NCI-H1092 (cell line): ENCODE results near the gene SLC25A28.
"Not testable (repeated sequence)": the region's sequence is repeated elsewhere in the genome, so short reads cannot be mapped to it uniquely, and the experiment has no call there.

Experiments used
- DNase-seq: peaks from one replicate; lab custom pipeline; 2025; lab: John Stamatoyannopoulos, UW

The SLC25A28 gene

DNA sequence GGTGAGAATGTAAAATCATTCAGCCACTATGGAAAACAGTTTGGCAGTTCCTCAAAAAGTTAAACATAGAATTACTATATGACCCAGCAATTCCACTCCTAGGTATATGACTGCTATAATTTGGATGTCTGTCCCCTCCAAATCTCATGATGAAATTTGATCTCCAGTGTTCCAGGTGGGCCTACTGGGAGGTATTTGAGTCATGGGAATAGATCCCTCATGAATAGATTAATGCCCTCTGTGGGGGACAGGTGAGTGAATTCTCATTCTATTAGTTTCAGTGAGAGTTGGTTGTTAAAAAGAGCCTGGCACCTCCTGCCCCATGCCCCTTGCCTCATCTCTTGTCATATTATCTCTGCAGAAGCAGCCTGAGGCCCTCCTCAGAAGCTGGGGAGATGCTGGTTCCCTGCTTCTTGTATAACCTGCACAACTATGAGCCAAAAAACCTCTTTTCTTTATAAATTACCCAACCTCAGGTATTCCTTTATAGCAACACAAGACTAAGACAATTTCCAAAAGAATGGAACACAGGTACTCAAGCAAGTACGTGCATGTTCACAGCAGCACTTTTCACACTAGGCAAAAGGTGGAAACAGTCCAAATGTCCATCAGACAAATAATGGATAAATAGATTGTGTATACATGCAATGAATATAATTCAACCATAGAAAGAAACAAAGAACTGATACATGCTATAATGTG lies 8.8 kb upstream of the SLC25A28 start:
- no peak for DNase-seq

DNA sequence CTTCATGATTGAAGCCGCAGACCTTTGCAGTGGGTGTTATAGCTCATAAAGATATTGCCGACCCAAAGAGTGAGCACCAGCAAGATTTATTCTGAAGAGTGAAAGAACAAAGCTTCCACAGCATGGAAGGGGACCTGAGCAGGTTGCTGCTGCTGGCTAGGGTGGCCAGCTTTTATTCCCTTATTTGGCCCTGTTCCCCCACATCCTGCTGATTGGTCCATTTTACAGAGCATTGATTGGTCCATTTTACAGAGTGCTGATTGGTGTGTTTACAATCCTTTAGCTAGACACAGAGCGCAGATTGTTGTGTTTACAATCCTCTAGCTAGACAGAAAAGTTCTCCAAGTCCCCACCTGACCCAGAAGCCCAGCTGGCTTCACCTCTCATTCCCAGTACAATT lies 4.9 kb upstream of the SLC25A28 start:
- not testable (repeated sequence) for DNase-seq

DNA sequence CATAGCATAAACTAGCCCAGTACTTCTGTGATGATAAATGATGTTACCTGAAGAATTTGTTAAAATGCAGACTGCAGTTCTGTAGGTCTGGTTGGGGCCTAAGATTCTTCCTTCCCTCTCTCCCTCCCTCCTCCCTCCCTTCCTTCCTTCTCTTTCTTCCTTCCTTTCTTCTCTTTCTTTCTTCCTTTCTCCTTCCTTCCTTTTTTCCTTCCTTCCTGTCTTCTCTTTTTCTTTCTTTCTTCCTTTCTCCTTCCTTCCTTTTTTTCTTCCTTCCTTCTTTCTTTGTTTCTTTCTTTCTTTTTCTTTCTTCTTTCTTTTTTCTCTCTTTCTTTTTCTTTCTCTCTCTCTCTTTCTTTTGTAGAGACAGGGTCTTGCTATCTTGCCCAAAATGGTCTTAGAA lies 3.7 kb upstream of the SLC25A28 start:
- DNase-seq: no peak

DNA sequence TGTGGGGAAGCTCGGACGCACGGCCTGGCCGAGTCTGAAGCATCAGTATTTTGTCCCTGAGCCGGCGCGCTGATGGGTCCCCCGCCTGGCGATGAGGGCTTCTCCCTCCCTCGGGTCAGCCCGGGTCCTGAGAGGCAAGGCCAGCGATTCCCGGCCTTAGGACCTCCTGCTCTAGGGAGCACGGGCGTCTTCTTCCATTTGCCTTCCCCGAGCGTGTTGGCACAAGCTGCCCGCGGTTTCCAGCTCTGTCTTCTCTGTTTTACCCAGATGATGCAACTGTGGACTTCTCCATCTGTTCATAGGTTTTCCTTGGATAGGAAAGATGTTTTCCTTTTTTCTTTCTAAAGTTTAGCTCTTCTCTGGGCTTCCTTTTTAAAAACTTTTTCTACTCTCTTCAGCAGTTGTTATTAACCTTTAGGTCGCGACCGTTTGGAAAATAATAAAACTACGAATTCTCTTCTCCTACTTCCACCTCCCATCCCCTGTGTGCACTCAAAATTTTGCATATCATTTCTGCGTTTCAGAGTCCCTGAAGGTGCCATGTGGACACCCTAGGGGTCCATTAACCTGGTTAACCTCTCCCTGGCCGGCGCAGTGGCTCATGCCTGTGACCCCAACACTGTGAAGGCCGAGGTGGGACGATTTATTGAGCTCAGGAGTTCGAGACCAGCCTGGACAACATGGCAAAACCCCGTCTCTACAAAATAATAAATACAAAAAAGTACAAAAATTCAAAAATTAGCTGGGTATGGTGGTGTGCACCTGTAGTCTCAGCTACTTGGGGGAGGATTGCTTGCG lies 1.4 kb upstream of the SLC25A28 start:
- peak; percentile 39 for DNase-seq

DNA sequence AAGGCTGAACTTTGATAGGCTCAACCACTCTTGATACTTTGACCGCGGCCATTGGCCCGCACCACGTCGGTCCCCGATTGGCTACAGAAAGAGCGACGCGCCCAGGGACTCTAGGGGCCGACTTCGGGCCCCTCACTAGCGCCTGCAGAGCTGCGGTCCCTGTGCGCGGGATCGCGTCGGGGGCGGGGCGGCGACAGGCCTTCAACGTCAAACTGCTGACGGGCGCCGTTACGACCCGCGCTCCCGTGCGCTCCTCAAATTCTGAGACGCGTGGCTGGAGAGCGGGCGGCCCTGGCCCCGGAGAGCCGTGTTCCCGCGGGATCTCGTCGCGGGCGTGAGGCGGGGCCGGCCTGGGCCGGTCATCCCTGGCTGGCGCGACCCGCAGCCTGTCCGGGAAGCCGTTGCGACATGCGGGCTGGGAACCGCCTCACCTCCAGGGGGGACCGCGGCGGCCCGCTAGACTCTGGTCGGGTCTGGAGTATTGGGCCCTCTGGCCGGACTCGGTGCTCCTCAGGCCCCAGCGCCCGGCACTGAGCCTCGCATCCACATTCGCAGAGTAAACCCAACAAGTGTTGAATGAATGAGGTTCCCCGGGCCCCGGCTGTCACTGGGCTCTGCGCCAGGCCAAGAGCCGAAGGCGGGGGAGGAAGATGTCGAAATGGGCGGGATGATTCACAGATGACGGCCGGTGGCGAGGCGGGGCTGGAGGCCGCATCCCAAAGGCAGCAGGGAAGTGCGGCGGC lies 643 bp upstream of the SLC25A28 start:
- peak; percentile 60 for DNase-seq

DNA sequence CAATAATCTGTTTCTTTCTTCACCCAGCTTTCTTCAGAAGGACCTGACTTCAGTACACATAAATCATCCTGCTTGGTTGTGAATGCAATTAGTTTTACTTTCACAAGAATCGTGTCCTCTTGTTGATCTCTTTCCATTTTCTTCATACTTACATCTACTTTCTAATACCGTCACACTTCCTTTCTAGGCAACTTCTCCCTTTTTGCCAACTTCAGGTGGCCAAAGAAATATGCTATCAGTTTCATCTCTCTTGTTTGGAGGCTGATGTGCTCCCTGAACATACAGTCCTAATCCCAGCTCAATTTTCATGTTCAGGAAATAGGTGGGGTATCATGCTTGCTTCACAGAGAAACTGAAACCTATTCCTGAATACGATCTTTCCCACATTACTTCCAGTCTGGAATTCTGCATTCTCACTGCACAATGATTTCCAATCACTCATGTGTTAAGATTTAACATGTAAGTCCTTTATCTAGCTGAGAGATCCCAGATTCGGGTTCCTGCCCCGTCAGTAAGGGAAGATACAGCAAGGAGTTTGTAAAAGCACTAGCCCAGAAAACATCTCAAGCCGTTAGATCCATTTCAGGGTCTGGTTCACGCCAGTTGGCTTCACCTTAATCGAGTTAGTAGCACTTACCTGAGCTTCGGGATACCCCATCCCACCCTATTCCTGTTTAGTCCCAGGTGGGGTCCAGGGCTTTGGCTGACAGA lies 994 bp downstream of the SLC25A28 start:
- no peak for DNase-seq

DNA sequence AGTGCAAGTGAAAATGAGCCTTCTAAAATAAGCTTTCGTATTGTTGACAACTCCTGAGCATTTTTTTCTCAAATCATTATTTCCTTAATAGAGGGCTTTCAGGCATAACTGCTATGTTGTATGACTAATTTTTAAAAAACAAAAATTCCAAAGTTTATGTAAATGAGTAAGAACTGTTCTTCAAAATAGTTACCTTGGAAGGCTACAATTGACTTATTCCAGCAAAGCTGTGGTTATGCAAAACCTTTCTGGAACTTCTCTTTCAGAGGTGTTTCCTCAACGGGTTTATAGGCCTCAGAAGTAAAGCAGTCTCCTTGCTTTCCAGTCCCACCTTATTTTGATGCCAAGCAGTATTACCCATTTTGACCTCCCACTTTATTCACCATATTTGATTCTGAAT lies 2.5 kb downstream of the SLC25A28 start:
- no peak for DNase-seq

DNA sequence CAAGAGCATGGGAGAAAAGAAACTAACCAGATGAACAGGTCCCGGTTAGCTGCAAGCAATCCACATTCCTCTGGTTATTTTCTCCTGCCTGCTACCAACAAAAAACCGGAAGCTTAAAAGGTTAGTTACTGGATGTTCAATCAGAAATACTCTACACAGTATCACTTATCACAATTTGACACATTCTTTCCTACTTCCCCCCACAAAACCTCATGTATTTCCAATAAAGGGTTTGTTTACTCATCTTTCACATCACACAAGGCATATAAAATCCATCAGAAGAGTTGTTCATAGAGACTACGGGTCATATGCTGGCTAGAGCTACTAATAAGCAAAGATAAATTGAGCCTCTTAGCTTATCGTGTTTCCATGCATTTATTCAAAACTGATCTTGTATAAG lies 4.8 kb downstream of the SLC25A28 start:
- DNase-seq: no peak

DNA sequence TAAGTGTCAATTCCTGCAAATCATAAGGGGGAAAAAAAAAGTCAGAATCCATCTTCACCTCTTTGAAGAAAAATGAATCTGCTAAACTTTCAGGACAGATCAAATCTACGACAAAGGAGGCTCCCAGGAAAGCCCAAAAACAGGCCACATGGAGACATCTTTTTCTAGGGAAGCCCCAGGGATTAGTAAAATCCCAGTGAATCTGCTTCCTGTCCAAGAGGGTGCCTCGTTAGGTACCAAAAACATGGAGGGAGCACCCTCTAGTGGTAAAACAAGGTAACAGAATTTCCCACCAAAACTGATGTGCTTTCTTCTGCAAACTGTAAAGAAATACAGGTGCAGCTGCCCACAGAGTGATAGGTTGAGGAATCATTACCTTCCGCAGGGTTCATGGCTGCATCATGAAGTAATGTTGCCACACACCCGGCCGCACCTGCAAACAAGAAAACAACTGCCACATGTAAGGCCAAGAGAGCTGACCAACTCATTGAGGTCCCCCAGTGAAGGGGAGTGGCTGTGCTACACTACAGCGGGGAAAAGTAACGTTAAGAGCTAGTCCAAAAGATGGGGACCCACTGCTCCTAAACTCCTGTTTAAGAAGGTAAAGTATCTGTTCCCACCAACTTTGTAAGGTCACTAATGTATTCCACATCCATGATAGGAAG lies 7.9 kb downstream of the SLC25A28 start:
- peak; percentile 1 for DNase-seq

DNA sequence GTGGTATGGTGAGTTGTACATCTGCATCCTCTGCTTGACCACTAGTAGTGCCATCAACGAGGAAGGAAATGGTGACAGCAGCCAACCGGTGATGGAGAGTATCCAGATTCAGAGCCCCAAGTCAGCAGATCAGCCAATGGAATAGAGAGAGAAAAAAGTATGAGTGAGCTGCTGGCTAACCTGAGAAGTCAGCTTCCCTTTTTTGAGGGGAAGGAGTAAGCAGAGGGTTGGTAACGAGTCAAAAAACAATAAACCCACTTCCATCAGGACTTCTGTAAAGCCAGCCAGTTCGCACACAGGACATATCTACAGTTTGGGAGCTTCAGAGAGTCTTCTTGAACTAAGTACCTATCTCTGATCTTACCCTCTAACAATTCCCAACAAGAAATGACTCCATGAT lies 8.9 kb downstream of the SLC25A28 start:
- no peak for DNase-seq

DNA sequence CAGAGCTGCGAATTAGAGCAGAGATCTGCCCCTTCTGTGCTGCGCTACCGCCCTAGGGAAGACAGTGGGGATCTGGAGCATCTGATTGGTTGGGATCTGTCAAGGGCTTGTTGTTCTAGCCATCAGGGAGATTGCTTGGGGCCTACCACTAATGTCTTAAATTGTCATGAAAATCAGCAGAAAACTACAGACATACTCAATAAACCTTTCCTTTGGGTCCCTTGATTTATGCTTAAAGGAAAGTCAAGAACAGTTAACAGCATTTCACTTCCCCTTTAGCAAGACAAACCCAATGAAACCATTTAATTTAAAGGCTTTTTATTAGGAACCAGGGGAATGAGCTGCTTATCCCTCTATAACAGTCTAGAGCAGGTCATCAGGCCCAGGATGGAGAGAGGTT lies 10.0 kb downstream of the SLC25A28 start:
- no peak for DNase-seq

DNA sequence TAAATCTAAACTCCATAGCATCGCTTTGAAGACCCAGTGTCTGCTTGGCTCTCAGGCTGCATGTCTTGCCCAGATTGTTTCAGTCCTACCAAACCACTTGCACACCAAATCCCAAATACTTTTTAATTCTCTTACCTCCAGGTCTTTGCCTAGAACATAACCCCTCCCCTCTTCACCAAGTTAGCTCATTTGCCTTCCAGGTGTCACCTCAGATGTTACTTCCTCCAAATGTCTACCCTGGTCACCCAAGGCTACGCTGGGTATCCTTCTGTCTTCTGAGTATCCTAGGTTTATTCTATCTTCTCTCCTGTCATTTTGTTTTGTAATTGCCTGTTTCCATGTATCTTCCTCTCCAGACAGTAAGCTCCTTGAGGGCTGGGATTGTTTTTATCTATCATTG lies 11.1 kb downstream of the SLC25A28 start:
- DNase-seq: no peak

DNA sequence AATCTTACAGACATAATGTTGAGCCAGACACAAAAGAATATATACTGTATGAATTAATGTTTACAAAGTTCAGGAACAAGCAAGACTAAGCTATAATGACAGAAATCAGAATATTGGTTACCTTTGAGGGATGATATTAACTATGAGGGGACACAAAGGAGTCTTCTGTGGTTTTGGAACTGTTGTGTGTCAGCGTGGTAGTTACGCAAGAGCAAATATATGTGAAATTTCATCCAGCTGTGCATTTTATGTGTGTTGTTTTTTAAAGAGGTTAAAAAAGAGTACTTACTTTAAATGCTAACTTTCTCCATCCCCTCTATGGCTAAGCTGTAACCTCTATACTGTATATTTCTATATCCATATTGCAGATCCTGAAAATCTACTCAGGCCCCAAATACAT lies 14.9 kb downstream of the SLC25A28 start:
- DNase-seq: no peak

DNA sequence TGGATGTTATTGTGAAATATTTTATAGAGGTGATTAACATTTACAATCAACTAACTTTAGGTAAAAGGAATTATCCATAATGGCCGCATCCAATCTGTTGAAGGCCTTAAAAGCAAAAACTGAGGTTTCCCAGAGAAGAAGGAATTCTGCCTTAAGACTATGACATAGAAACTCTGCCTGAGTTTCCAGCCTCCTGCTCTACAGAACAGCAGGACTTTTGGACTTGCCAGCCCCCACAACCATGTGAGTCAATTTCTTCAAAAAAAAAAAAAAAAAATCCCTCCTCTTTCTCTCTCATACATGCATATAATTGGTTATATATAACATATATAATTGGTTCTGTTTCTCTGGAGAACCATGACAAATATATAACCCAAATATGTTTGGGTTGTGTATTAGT lies 15.4 kb downstream of the SLC25A28 start:
- DNase-seq: no peak

DNA sequence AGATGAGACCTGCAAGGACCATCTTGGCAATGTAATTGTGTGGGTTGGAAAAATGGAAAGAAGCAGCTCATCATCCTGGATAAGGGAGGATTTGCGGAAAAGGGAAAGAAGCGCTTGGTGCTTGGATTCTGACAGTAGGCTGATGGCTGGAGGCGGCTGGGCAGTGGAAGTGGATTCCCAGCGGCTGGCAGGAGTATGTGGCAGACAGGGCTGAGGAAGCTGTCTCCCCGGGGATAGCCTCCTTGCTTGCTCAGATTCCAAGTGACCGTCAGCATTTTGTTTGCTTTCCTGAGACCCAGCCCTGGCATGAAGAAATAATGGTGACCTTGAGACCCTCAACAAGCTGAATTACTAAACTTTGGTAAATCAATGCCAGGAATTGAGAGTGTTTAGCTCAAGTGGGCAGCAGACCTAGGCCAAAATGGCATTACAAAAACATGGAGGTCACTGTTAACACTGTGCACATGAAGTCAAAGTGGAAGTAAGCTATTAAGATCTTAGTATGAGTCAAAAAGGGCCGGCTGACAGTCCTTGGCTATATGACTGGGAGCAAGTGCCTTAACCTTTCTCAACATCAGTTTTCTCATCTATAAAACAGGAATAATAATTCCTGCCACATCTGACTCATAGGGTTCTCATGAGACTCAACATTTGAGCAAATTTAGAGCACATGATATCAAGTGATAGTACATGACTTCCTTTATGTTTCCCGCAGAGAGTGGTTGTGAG lies 21.3 kb downstream of the SLC25A28 start:
- DNase-seq: no peak

DNA sequence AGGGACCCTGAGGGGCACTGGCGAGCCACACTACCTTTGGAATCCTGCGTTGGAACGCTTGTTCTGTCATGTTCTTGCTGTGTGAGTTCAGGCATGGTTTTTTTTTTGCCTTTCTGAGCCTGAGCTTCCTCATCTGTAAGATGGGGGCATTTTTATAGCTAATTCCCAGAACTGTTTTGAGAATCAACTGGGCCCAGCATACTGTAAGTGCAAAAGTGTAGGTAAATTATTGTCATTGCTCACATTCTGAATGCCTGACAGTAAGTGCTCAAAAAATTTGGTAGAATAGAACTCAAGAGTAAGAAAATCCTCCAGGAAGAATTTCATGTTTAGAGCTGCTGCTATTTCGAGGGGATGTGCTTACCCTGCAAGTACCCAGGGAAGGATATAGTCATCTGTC lies 22.2 kb downstream of the SLC25A28 start:
- no peak for DNase-seq

DNA sequence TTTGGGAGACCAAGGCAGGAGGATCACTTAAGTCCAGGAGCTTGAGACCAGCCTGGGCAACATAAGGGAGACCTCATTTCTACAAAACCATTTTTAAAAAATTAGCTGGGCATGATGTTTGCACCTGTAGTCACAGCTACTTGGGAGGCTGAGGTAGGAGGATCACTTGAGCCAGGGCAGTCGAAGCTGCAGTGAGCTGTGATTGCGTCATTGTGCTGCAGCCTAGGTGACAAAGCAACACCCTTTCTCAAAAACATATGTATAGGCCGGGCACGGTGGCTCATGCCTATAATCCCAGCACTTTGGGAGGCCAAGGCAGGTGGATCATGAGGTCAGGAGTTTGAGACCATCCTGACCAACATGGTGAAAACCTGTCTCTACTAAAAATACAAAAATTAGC lies 23.5 kb downstream of the SLC25A28 start:
- DNase-seq: not testable (repeated sequence)

DNA sequence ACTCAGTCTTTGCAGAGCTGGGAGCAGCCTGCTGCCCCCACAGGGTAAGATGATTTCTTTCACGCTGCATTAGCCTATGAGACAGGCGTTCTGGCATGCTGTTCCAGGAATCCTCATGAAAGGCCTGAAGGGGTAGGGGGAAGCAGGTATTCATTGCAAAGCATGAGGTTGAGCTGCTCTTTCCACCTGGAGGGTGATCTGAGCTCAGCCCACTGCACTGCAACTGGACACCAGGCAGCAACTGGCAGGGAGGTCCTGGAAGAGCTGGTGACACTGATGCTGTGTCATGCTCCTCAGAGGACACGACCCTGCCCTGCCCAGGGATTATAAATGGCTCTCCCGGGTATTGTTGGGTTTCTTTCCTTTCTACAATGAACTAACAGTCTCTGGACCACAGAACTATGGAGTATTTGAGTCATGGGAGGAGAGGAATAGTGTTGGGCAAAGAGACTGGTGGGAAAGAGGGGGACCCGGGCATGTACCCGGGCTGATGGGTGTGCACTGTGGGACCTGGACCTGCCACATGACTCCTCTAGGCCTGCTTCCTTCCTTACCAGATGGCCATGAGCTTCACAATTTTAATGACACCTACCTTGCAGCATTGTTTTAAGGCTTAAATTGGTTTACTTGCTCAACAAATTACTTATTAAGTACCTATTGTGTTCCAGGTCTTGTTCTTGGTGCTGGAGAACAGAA lies 24.3 kb downstream of the SLC25A28 start:
- DNase-seq: no peak

DNA sequence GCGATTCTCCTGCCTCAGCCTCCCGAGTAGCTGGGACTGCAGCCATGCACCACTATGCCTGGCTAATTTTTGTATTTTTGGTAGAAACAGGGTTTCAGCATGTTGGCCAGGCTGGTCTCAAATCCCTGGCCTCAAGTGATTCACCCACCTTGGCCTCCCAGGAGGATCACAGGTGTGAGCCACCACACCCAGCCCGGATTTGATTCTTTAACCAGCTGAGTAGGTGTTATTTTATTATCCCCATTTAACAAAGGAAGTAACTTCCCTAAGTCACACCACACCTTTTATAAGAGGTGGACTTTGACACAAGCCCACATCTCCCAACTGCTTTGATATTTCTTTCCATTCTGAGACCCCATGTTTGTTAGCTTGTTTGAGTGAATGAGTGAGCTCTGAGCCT lies 25.0 kb downstream of the SLC25A28 start:
- no peak for DNase-seq

DNA sequence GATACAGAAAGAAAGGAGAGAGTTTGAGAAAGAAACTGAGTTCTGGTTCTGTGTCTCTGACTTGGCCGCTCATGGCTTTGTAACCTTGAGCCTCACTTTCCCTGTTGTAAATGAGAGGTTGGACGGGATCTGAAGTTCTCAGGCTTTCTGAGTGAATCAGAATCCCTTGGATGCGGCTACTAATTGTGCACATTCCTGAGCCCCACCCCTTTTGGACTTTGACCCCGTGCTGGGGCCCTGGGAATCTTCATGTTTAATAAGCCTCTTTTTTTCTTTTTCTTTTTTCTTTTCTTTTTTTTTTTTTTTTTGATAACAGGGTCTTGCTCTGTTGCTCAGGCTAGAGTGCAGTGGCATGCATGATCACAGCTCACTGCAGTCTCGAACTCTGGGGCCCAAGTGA lies 26.9 kb downstream of the SLC25A28 start:
- DNase-seq: no peak

DNA sequence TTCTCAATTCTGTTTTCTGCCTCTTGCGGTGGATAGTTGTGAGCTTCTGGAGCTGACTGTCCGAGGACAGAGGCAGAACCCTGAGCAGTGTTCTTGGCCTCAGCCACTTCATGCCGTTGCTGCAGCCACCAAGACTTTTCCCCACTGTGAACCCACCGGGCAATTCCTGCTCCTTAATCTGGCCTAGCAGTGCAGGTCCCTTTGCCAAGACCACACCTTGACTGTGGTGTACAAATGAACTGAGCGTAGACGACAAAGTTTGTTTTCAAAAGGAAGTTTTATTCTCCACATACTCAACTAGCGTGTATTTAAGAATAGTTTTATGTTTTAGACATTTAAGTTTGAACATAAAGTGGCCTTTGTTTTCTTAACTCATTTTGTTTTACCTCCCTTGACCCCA lies 29.4 kb downstream of the SLC25A28 start:
- no peak for DNase-seq
